Cardiac muscle cell (in vitro differentiated cells and primary cell): ENCODE measurements around the gene RACGAP1. TPM values are rescaled to one million over a fixed set of nuclear protein-coding genes. Genes with fewer than 3 reads are reported as not detected.

Experiments
- DNase-seq, 2 donors: peaks; one replicate each; pipeline versions ENCODE4 v3.0.0 to v3.0.0-alpha.2; 2010 to 2017; ENCODE audit warnings: low read depth in 1 of 2, low spot score in 1 of 2
- H3K27ac ChIP-seq: fragments of 200-600 bp; sonication (generic); 2 replicates; pipeline ENCODE4 v1.5.1; 2016
- H3K27me3 ChIP-seq: fragments of 200-600 bp; sonication (generic); 2 replicates; pipeline ENCODE4 v1.6.0; 2016; ENCODE audit warnings: control low read depth
- H3K36me3 ChIP-seq: fragments of 200-600 bp; sonication (generic); 2 replicates; pipeline ENCODE4 v1.5.1; 2016; ENCODE audit warnings: control low read depth
- H3K4me1 ChIP-seq: fragments of 200-600 bp; sonication (generic); 2 replicates; pipeline ENCODE4 v1.8.1; 2017; ENCODE audit warnings: low read depth, mild to moderate bottlenecking, mixed run types
- H3K4me3 ChIP-seq: fragments of 200-600 bp; sonication (generic); 2 replicates; pipeline ENCODE4 v1.5.1; 2016; ENCODE audit warnings: mild to moderate bottlenecking
- H3K9me3 ChIP-seq: fragments of 200-600 bp; sonication (generic); 2 replicates; pipeline ENCODE4 v1.5.1; 2017; ENCODE audit warnings: low read depth, mild to moderate bottlenecking, control low read depth
- CTCF ChIP-seq: IDR thresholded peaks from 2 replicates; pipeline ENCODE4 v1.5.1; 2012; ENCODE audit warnings: low read depth, mild to moderate bottlenecking, low read length
- polyA plus RNA-seq: library from polyadenylated mRNA; unstranded; fragments of >200 nt; fragmentation: Nextera tagmentation; extraction: Ambion mirVana; gene quantifications from 2 replicates; pipeline ENCODE4 v1.2.1, GENCODE V29; 2016
- total RNA-seq: library from RNA; depleted of rRNA; stranded (reverse); fragments of >200 nt; gene quantifications from 2 replicates; pipeline ENCODE4 v1.2.3, GENCODE V29; 2016

Gene RACGAP1
- total and polyA plus RNA-seq, 2 experiments from 2014 or later, result 13.4 to 63.9 TPM

- H3K4me1 ChIP-seq, result peaks cover 27% of the 10 kb centered on the region
- H3K27ac ChIP-seq, result no peak overlapping the region
- DNase-seq, result peak in 1 of 2 donors; percentile 80
- no peaks in the 10 kb centered on the region for H3K36me3 ChIP-seq
- no peak overlapping the region for H3K4me3 ChIP-seq
- no peak for TF ChIP-seq CTCF
- no peaks in the 10 kb centered on the region for H3K9me3 ChIP-seq
- H3K27me3 ChIP-seq, result no peaks in the 10 kb centered on the region
These were observed 7.7 kb downstream of the RACGAP1 start for GRCh38 chr12:50017641-50018040.

- Histone ChIP-seq H3K27ac (no peak overlapping the region), H3K9me3 (no peaks in the 10 kb centered on the region), H3K4me1 (peaks cover 27% of the 10 kb centered on the region), H3K36me3 (no peaks in the 10 kb centered on the region), H3K4me3 (no peak overlapping the region), H3K27me3 (no peaks in the 10 kb centered on the region)
- peak; percentile 14 to 97 for DNase-seq
- no peak for TF ChIP-seq CTCF
These were observed 8.5 kb downstream of the RACGAP1 start for GRCh38 chr12:50016501-50017475.

- TF ChIP-seq CTCF, result no peak
- no peak for DNase-seq
- no peaks in the 10 kb centered on the region for H3K27me3 ChIP-seq
- H3K27ac ChIP-seq, result no peak overlapping the region
- H3K4me1 ChIP-seq, result peaks cover 23% of the 10 kb centered on the region
- no peaks in the 10 kb centered on the region for H3K36me3 ChIP-seq
- no peak overlapping the region for H3K4me3 ChIP-seq
- no peaks in the 10 kb centered on the region for H3K9me3 ChIP-seq
These were observed 11.0 kb downstream of the RACGAP1 start for GRCh38 chr12:50014342-50014741.

GRCh38 chr12:50013361-50014147, 11.7 kb downstream of the RACGAP1 start:
- no peak overlapping the region for H3K4me3 ChIP-seq
- H3K4me1 ChIP-seq, result peaks cover 16% of the 10 kb centered on the region
- H3K36me3 ChIP-seq, result no peaks in the 10 kb centered on the region
- no peak for DNase-seq
- H3K9me3 ChIP-seq, result no peaks in the 10 kb centered on the region
- TF ChIP-seq CTCF, result no peak
- no peak overlapping the region for H3K27ac ChIP-seq
- H3K27me3 ChIP-seq, result no peaks in the 10 kb centered on the region

- DNase-seq, result no peak
- Histone ChIP-seq H3K4me3 (no peak overlapping the region), H3K27me3 (no peaks in the 10 kb centered on the region), H3K9me3 (no peaks in the 10 kb centered on the region), H3K27ac (no peak overlapping the region), H3K4me1 (peaks cover 25% of the 10 kb centered on the region), H3K36me3 (no peaks in the 10 kb centered on the region)
- no peak for TF ChIP-seq CTCF
These were observed 18.4 kb downstream of the RACGAP1 start for GRCh38 chr12:50006754-50007442.
